ENCODE data around the gene FAF1. TPM values are rescaled to one million over a fixed set of nuclear protein-coding genes. Genes with fewer than 3 reads are reported as not detected.

FAF1 gene
- total and polyA plus RNA-seq, 2 of the 8 experiments (the other 6 are each of a cell fraction or from before 2014, with no cell fraction given) = 10.8 to 65.9 TPM

- TF ChIP-seq GABPA (IDR thresholded peaks at IDR 0.05; ENCODE audit: borderline replicate concordance, insufficient read depth, low read length) (no peak), TBP (IDR thresholded peaks at IDR 0.05; ENCODE audit: low read depth, low read length) (no peak), SIRT6 (IDR thresholded peaks at IDR 0.05; ENCODE audit: low read length) (no peak), KDM1A (IDR thresholded peaks at IDR 0.05; ENCODE audit: borderline replicate concordance, low read length) (no peak), EP300 (IDR thresholded peaks at IDR 0.05; ENCODE audit: borderline replicate concordance in 1 of 2, low read depth in 2 of 2, low read length in 2 of 2) (no peak), NRF1 (IDR thresholded peaks at IDR 0.05; ENCODE audit: low read depth, low read length) (no peak), CBX5 (IDR thresholded peaks at IDR 0.05; ENCODE audit: low read depth, low read length) (no peak), EZH2 (IDR thresholded peaks at IDR 0.05; ENCODE audit: low read depth, low read length, severe bottlenecking) (no peak), JUN (IDR thresholded peaks at IDR 0.05; ENCODE audit: low read depth, low read length) (no peak), SIX5 (IDR thresholded peaks at IDR 0.05; ENCODE audit: low read depth, low read length) (no peak)
Observed at GRCh38 chr1:50879137-50879536, 80.9 kb downstream of the FAF1 start (continued).

Data from H1 (cell line).